GM12891 (cell line): ENCODE measurements around the gene TIMELESS.

ENCODE experiments used
- PAX5 ChIP-seq: IDR thresholded peaks from 2 replicates; pipeline ENCODE4 v1.6.1; 2011; ENCODE audit warnings: low read length, moderate library complexity, mild to moderate bottlenecking; ENCODE audit not compliant: insufficient read depth, severe bottlenecking
- POLR2A ChIP-seq: IDR thresholded peaks from 2 replicates; pipeline ENCODE4 v1.6.1; 2011; ENCODE audit warnings: low read depth, low read length, control low read depth
- POLR2AphosphoS5 ChIP-seq: IDR thresholded peaks from 2 replicates; pipeline ENCODE4 v1.6.1; 2011; ENCODE audit warnings: low read depth, low read length, control low read depth
- POU2F2 ChIP-seq: IDR thresholded peaks from 2 replicates; pipeline ENCODE4 v1.6.1; 2011; ENCODE audit warnings: low read depth, mild to moderate bottlenecking, control low read depth, low read length, moderate library complexity
- SPI1 ChIP-seq: IDR thresholded peaks from 2 replicates; pipeline ENCODE4 v1.6.1; 2011; ENCODE audit warnings: low read depth, low read length, control low read depth
- TAF1 ChIP-seq: IDR thresholded peaks from 2 replicates; pipeline ENCODE4 v1.6.1; 2011; ENCODE audit warnings: low read depth, low read length, control low read depth

- TF ChIP-seq POLR2A, result no peak
- no peak for TF ChIP-seq POLR2AphosphoS5
- no peak for TF ChIP-seq TAF1
- TF ChIP-seq POU2F2, result no peak
- TF ChIP-seq SPI1, result no peak
- no peak for TF ChIP-seq PAX5
Measured at GRCh38 chr12:56410768-56411167, 38.5 kb downstream of the TIMELESS start.
